ENCODE data around the gene ABRACL.

- TF ChIP-seq FOXA1 (IDR thresholded peaks at IDR 0.05) (no peak), FOXM1 (IDR thresholded peaks at IDR 0.05; ENCODE audit: borderline replicate concordance) (no peak), PKNOX1 (IDR thresholded peaks at IDR 0.05) (no peak), ELF4 (IDR thresholded peaks at IDR 0.05) (no peak)
Observed at GRCh38 chr6:138979365-138979764, 49.2 kb upstream of the ABRACL start.

Data from HEK293T (cell line).